SK-N-SH (cell line): ENCODE measurements around the gene ARHGDIG. TPM values are rescaled to one million over a fixed set of nuclear protein-coding genes. Genes with fewer than 3 reads are reported as not detected.

Source experiments
- CTCF ChIA-PET: fragments of 300-600, 350-600 bp; formaldehyde crosslinking; extraction: SDS; loops from one replicate; lab custom pipeline; 2021; lab: Yijun Ruan, JAX
- POLR2A ChIA-PET: fragments of 350-600 bp; sonication (Branson Sonifier 250); formaldehyde crosslinking; extraction: SDS; loops from one replicate; lab custom pipeline; 2020; ENCODE audit warnings: antibody characterized with exemption, inconsistent platforms; lab: Yijun Ruan, JAX
- DNase-seq: peaks from one replicate; pipeline ENCODE4 v3.0.0; 2012
- H2AFZ ChIP-seq: fragments of 200-600 bp; sonication (generic); 2 replicates; pipeline ENCODE4 v1.8.1; 2016; ENCODE audit warnings: antibody characterized with exemption, mild to moderate bottlenecking, low read depth
- H3F3A ChIP-seq: fragments of 200-600 bp; sonication (generic); replicated peaks from 2 replicates; pipeline ENCODE3; 2016; ENCODE audit warnings: antibody characterized with exemption, mild to moderate bottlenecking; ENCODE audit not compliant: insufficient read depth
- H3K27ac ChIP-seq, 2 experiments: fragments of 200-500 bp in 1 of 2; fragments of 200-600 bp in 1 of 2; sonication (Bioruptor generic) in 1 of 2; sonication (generic), shearing (Covaris generic) in 1 of 2; 2 replicates each; pipeline versions ENCODE4 v1.5.1 to v1.6.1; 2014 to 2016; ENCODE audit warnings: low read depth in 2 of 2, inconsistent platforms in 1 of 2, low read length in 1 of 2, mild to moderate bottlenecking in 1 of 2, mixed read lengths in 1 of 2
- H3K27me3 ChIP-seq: fragments of 200-600 bp; sonication (generic), shearing (Covaris generic); 2 replicates; pipeline ENCODE4 v1.6.1; 2016; ENCODE audit warnings: mixed run types; ENCODE audit not compliant: insufficient read depth
- H3K36me3 ChIP-seq, 2 experiments: fragments of 200-500 bp in 1 of 2; fragments of 200-600 bp in 1 of 2; sonication (Bioruptor generic) in 1 of 2; sonication (generic) in 1 of 2; replicated peaks in 1 of 2; 2 replicates each; pipeline versions ENCODE3 to v1.5.1; 2014 to 2016; ENCODE audit warnings: low read length in 1 of 2, mild to moderate bottlenecking in 1 of 2; ENCODE audit not compliant: insufficient read depth in 2 of 2, control insufficient read depth in 1 of 2
- H3K4me1 ChIP-seq, 2 experiments: fragments of 200-500 bp in 1 of 2; fragments of 200-600 bp in 1 of 2; sonication (Bioruptor generic) in 1 of 2; sonication (generic), shearing (Covaris generic) in 1 of 2; 2 replicates each; pipeline versions ENCODE4 v1.5.1 to v1.6.1; 2014 to 2016; ENCODE audit warnings: low read depth in 1 of 2, low read length in 1 of 2, mixed run types in 1 of 2; ENCODE audit not compliant: insufficient read depth in 2 of 2, control insufficient read depth in 1 of 2
- H3K4me2 ChIP-seq: fragments of 200-600 bp; sonication (generic), shearing (Covaris generic); 2 replicates; pipeline ENCODE4 v1.6.1; 2017; ENCODE audit warnings: mixed run types
- H3K4me3 ChIP-seq, 2 experiments: fragments of 200-500 bp in 1 of 2; fragments of 200-600 bp in 1 of 2; sonication (Bioruptor generic) in 1 of 2; sonication (generic), shearing (Covaris generic) in 1 of 2; 2 replicates each; pipeline versions ENCODE4 v1.5.1 to v1.8.1; 2014 to 2016; ENCODE audit warnings: low read depth in 2 of 2, inconsistent platforms in 1 of 2, low read length in 1 of 2, mild to moderate bottlenecking in 1 of 2, mixed read lengths in 1 of 2, moderate library complexity in 1 of 2
- H3K79me2 ChIP-seq: fragments of 200-600 bp; sonication (generic); 2 replicates; pipeline ENCODE4 v1.8.1; 2017; ENCODE audit warnings: mild to moderate bottlenecking; ENCODE audit not compliant: insufficient read depth
- H3K9ac ChIP-seq: fragments of 200-600 bp; sonication (generic); 2 replicates; pipeline ENCODE4 v1.6.1; 2017; ENCODE audit warnings: mixed run types
- H3K9me2 ChIP-seq: fragments of 200-600 bp; sonication (generic); 2 replicates; pipeline ENCODE4 v1.6.1; 2017; ENCODE audit warnings: mixed run types
- H3K9me3 ChIP-seq: fragments of 200-600 bp; sonication (generic); 2 replicates; pipeline ENCODE4 v1.6.1; 2017; ENCODE audit warnings: mixed run types, mild to moderate bottlenecking, moderate library complexity
- H4K20me1 ChIP-seq: fragments of 200-600 bp; sonication (generic); 2 replicates; pipeline ENCODE4 v1.6.1; 2017; ENCODE audit warnings: mild to moderate bottlenecking, mixed run types; ENCODE audit not compliant: insufficient read depth
- CHD2 ChIP-seq: fragments of 150-350 bp; IDR thresholded peaks from 2 replicates; pipeline ENCODE4 v1.6.1; 2018; ENCODE audit warnings: low read length; ENCODE audit not compliant: partially characterized antibody
- ELF1 ChIP-seq: IDR thresholded peaks from 2 replicates; pipeline ENCODE4 v1.4.0; 2012
- FOXJ3 ChIP-seq: sonication (generic); formaldehyde crosslinking; IDR thresholded peaks from 2 replicates; pipeline ENCODE4 v1.5.1; 2020; ENCODE audit warnings: mild to moderate bottlenecking, missing genetic modification reagents
- FOXM1 ChIP-seq: IDR thresholded peaks from 2 replicates; pipeline ENCODE4 v1.4.0; 2012; ENCODE audit warnings: low read depth, mild to moderate bottlenecking
- GABPA ChIP-seq: IDR thresholded peaks from 2 replicates; pipeline ENCODE4 v1.4.0; 2012; ENCODE audit warnings: low read depth, mild to moderate bottlenecking
- GATA2 ChIP-seq: sonication (generic); formaldehyde crosslinking; IDR thresholded peaks from 2 replicates; pipeline ENCODE4 v1.5.0; 2020; ENCODE audit warnings: mild to moderate bottlenecking, missing genetic modification reagents
- IRF3 ChIP-seq: fragments of 150-350 bp; IDR thresholded peaks from 2 replicates; pipeline ENCODE4 v1.6.1; 2016; ENCODE audit warnings: mild to moderate bottlenecking, low read depth, low read length
- MAX ChIP-seq: IDR thresholded peaks from 2 replicates; pipeline ENCODE4 v1.4.0; 2012; ENCODE audit warnings: low read depth
- NFIC ChIP-seq: IDR thresholded peaks from 2 replicates; pipeline ENCODE4 v1.4.0; 2012; ENCODE audit warnings: borderline replicate concordance
- RAD21 ChIP-seq: IDR thresholded peaks from 2 replicates; pipeline ENCODE4 v1.6.1; 2012; ENCODE audit warnings: mild to moderate bottlenecking, low read length
- SMC3 ChIP-seq: IDR thresholded peaks from 2 replicates; pipeline ENCODE4 v1.6.1; 2012; ENCODE audit warnings: low read depth, low read length, improper control_type of control experiment
- TCF12 ChIP-seq: IDR thresholded peaks from 2 replicates; pipeline ENCODE4 v1.4.0; 2012
- TEAD4 ChIP-seq: IDR thresholded peaks from 2 replicates; pipeline ENCODE4 v1.4.0; 2012; ENCODE audit warnings: mild to moderate bottlenecking, borderline replicate concordance; ENCODE audit not compliant: insufficient read depth
- ZBTB33 ChIP-seq: IDR thresholded peaks from 2 replicates; pipeline ENCODE4 v1.4.0; 2012; ENCODE audit warnings: low read depth, borderline replicate concordance
- WGBS: methylation state at CpG from one replicate; pipeline ENCODE4 v1.1.6; 2017; ENCODE audit warnings: low lambda C conversion rate; 5-methylcytosine and 5-hydroxymethylcytosine counted together
- polyA plus RNA-seq, 3 experiments: library from polyadenylated mRNA; depleted of rRNA; stranded (reverse); fragments of >200 nt; gene quantifications; 2 replicates each; pipeline ENCODE4 v1.2.3, GENCODE V29; 2012
- TF ChIP-seq, protein P1 (sequence below): IDR thresholded peaks from 2 replicates; pipeline ENCODE4 v1.4.0; 2012; ENCODE audit warnings: low read depth, borderline replicate concordance

The ARHGDIG gene
- polyA plus RNA-seq, 1 of the 3 experiments (the other 2 are of a cell fraction): 4.8 TPM

- no peaks in the 10 kb centered on the region for H3K27me3 ChIP-seq
- H3K9me3 ChIP-seq: no peaks in the 10 kb centered on the region
- peak; percentile 12 for DNase-seq
- ChIA-PET CTCF (no interaction called here), POLR2A (interaction anchor here (1.0 kb wide), 1 partner anchor 42 kb away, joined by 3 read pairs; no protein-coding TSS in a partner anchor)
- TF ChIP-seq MAX: no peak
- no peak for TF ChIP-seq GABPA
- no peak for TF ChIP-seq SMC3
- no peak for TF ChIP-seq ZBTB33
- TF ChIP-seq CHD2: no peak
- no peak for TF ChIP-seq NFIC
- no peak for TF ChIP-seq TEAD4
- no peak for TF ChIP-seq ELF1
- no peak for TF ChIP-seq FOXJ3 (CRISPR knock-in tag)
- TF ChIP-seq, protein P1, sequence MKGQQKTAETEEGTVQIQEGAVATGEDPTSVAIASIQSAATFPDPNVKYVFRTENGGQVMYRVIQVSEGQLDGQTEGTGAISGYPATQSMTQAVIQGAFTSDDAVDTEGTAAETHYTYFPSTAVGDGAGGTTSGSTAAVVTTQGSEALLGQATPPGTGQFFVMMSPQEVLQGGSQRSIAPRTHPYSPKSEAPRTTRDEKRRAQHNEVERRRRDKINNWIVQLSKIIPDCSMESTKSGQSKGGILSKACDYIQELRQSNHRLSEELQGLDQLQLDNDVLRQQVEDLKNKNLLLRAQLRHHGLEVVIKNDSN: no peak
- TF ChIP-seq FOXM1: no peak
- no peak for TF ChIP-seq GATA2 (CRISPR knock-in tag)
- no peak for TF ChIP-seq IRF3
- no peak for TF ChIP-seq TCF12
- no peak for TF ChIP-seq RAD21
- H2AFZ ChIP-seq: no peak overlapping the region
- H3K4me1 ChIP-seq: peaks cover 0 to 6% of the 10 kb centered on the region in 2 experiments; a peak in 1 of 4 replicates
- H3K79me2 ChIP-seq: no peaks in the 10 kb centered on the region
- no peaks in the 10 kb centered on the region for H3K9me2 ChIP-seq
- H3K36me3 ChIP-seq: peaks cover 0 to 51% of the 10 kb centered on the region in 2 experiments
- no peaks in the 10 kb centered on the region for H4K20me1 ChIP-seq
- no peak overlapping the region for H3K4me2 ChIP-seq
- WGBS: 96% methylated on average over 19 of the region's 35 CpGs
- no peak overlapping the region for H3K4me3 ChIP-seq
- no peak overlapping the region for H3K9ac ChIP-seq
- no peaks in the 10 kb centered on the region for H3F3A ChIP-seq
- no peak overlapping the region for H3K27ac ChIP-seq
Measured at GRCh38 chr16:263182-263774, 17.1 kb upstream of the ARHGDIG start.
